NCI-H2107 (cell line): ENCODE results near the gene HAO2.
"Not testable (repeated sequence)": the region's sequence is repeated elsewhere in the genome, so short reads cannot be mapped to it uniquely, and the experiment has no call there.

Experiments used
- DNase-seq: peaks from one replicate; lab custom pipeline; 2025; lab: John Stamatoyannopoulos, UW

Gene HAO2

GRCh38 chr1:119345398-119345797, 23.2 kb upstream of the HAO2 start:
- DNase-seq = no peak

DNA sequence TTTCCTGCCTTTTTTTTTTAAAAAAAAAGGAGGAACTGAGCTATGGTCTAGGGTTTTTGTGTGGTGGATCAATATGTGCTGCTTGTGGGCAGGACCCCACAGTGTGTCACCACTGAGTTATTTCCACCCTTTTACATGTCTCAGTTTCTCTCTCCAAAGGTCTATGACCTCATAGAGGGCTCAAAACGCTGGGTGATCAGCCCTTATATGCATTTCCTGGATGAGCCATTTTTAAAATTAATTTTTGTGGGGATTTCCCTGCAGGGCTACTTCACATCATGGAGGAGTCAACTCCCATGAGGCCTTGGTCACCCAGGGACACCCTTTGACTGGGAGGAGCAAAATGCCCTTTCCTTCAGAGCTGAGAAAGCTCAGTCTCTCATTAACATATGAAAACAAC, 20.7 kb upstream of the HAO2 start:
- no peak for DNase-seq

- DNase-seq = no peak
Measured at GRCh38 chr1:119348941-119349340, 19.6 kb upstream of the HAO2 start.

DNA sequence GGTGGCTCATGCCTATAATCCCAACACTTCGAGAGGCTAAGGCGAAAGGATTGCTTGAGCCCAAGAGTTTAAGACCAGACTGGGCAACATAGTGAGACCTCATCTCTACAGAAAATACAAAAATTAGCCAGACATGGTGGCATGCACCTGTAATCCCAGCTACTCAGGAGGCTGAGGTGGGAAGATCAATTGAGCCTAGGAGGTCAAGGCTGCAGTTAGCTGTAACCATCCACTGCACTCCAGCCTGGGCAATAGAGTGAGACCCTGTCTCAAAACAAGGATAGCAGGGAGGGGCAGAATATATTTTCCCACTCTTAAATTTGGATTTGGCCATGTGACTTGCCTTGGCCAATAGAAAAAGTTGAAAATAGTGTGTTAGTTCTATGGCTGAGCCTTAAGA, 17.7 kb upstream of the HAO2 start:
- not testable (repeated sequence) for DNase-seq

- no peak for DNase-seq
Measured at GRCh38 chr1:119351997-119352396, 16.6 kb upstream of the HAO2 start.

GRCh38 chr1:119353836-119354235, 14.7 kb upstream of the HAO2 start:
- DNase-seq = no peak

DNA sequence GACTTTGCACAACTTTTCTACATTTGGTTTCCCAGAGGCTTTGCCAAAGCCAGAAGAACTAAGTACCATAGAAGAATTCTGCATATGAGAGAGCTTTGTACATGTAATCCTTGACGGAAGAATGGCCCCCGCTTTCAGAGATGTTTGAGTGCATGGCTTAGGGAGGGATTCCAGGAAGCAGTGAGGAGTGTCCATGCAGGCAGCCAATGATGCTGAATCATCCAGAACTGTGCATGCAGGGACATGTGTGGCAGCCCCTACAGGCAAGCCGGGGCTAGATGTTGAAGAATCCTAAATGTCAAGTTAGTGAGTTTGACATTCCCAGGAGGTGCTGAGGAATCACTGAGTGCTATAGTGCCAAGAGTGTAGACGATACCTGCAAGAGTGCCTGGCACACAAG, 9.9 kb upstream of the HAO2 start:
- DNase-seq = no peak

DNA sequence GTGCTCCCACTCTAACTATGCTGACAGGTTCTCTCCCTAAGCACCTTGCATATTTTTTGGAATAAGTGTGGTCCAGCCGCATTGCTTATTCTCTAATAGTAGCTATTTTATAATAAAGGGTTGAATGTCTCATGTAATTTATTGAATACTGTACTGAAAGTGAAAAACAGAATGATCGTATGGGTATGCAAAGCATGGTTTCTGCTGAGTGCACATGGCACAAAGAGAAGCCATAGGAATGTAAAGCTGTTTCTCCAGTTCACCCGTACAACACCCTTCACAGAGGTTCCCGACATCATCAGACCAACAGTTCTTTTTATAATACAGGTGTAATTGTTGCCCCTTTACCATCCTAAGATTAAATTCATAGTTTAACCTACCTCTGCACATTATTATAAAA, 8.9 kb upstream of the HAO2 start:
- DNase-seq = no peak

GRCh38 chr1:119361205-119361604, 7.4 kb upstream of the HAO2 start:
- DNase-seq = no peak

DNA sequence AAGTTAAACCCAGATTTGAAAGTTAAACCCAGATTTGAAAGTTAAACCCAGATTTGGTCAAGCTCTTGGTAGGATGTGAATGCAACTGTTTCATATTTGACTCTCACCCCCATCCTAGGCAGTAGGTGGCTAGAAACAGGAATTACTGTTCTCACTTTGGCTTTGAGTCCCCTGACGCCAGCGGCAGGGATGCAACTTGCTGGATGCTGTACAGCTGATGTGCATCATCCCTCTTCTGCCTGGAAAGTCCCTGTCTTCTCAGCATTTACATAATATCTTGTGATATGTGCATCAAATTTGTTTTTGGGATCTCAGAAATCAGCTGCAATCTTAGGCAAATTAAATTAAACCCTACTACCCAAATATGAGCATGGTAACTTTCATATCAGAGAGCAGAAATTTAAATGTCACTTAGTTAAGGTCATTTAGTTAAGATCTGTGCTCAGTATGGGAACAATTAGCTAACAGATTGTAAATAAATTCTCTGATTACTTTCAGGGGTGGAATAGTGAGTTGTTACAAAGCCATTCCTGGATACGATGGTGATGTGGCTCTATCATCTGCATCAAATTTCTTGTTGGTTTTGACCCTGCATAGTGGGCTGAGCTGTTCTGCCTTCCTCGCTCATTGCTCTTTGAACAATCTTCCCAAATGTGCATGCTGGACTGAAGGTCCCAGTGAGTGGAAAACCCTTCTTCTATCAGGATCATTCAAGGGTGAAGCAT, 6.8 kb upstream of the HAO2 start:
- DNase-seq = no peak

DNA sequence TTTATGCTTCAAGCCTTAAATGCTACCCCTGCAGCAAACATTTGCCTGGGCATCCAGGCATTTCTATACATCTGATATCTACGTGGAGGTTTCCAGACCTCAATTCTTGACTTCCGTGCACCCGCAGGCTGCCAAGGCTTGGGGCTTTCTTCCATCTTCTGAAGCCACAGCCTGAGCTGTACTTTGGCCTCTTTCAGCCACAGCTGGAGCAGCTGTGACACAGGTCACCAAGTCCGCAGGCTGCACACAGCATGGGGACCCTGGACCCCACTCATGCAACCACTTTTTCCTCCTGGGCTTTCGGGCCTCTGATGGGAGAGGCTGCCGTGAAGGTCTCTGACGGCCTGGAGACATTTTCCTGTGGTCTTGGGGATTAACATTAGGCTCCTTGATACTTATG, 5.4 kb upstream of the HAO2 start:
- DNase-seq = no peak

DNA sequence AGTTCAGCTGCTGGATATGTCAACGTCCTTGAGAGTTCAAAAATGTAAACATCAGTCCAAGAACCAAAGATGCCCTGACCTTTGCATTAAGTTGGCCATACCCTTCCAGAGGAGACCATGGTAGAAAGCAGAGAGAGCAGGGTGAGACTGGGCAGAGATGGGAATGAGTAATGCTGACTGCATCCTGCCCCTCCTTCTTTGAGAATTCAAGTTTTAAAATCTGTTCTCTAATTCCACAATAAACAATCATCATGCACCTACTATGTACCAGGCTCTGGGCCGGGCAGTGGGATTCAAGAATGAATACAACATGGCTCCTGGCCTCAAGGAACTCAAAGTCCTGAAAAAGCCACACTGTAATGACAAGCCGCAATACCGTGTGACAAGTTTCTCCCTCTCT, 3.9 kb upstream of the HAO2 start:
- DNase-seq = no peak

GRCh38 chr1:119366424-119366823, 2.2 kb upstream of the HAO2 start:
- DNase-seq = no peak

DNA sequence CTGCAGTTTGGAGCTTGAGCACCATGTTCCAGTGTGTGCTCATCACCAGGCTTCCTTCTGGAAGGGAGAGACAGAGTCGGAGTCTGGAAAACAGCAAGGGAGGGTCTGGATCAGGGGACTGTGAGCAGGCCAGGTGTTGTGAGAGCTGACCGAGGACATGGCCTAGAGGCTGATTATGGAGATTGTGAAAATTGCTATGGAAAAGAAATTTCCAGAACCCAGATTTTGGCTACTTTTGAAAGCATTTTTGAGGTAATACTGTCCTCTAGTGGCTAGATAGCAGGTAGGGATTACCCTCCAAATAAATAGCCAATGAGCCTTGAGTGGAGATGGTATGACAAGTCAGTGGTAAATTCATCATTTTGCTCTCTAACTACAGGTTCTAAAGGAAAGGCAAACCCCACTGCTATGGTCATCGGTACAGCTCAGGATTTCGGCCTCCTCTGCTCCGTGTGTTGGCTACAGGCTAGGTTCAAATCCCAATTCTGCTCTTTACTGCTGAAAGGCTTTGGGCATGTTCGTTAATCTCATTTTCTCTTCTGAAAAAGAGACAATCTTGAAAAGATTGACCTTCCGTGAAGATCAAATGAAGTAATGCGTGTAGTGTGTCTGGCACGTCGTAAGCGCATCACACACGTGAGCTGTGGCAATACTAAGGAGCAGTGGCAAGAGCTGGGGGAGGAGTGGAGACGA, 1.0 kb upstream of the HAO2 start:
- DNase-seq = no peak

- no peak for DNase-seq
Measured at GRCh38 chr1:119370748-119371147, 2.2 kb downstream of the HAO2 start.

GRCh38 chr1:119371815-119372214, 3.2 kb downstream of the HAO2 start:
- no peak for DNase-seq

DNA sequence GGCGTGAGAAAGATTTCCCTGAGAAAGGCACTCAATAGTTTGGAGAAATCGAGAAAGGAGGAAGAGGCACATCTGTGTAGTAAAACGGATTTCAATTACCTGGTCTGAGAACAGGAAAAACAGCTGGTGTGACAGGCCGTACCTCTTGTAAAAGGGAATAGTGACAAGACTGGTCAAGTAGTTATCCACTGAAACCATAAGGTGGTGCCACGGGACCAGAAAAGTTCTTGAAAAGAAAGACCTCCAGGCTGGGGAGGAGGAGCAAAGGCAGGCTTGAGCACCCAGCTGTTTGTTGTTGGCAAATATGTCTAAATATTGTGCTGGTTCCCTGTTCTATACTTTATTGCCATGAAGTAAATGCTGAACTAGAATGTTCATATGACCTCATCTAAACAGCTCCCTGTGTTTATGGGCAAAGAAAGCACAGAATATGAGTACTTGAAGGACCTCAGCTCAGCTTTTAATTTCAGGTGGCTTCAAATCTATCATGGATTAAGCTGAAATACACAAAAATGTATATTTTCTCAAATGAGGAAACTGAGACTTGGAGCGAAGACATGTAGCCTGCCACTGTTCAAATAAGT, 4.0 kb downstream of the HAO2 start:
- DNase-seq = no peak

GRCh38 chr1:119373465-119373864, 4.9 kb downstream of the HAO2 start:
- DNase-seq = no peak

GRCh38 chr1:119374208-119374874, 5.8 kb downstream of the HAO2 start:
- no peak for DNase-seq

GRCh38 chr1:119375366-119375765, 6.8 kb downstream of the HAO2 start:
- DNase-seq = no peak

- no peak for DNase-seq
Measured at GRCh38 chr1:119376594-119376993, 8.0 kb downstream of the HAO2 start.

DNA sequence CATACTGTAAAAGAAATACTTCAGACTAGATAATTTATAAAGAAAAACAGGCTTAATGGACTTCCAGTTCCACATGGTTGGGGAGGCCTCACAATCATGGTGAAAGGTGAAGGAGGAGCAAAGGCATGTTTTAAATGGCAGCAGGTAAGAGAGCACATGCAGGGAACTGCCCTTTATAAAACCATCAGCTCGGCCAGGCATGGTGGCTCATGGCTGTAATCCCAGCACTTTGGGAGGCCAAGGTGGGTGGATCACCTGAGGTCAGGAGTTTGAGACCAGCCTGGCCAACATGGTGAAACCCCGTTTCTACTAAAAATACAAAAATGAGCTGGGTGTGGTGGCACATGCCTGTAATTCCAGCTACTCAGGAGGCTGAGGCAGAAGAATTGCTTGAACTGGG, 9.0 kb downstream of the HAO2 start:
- not testable (repeated sequence) for DNase-seq

DNA sequence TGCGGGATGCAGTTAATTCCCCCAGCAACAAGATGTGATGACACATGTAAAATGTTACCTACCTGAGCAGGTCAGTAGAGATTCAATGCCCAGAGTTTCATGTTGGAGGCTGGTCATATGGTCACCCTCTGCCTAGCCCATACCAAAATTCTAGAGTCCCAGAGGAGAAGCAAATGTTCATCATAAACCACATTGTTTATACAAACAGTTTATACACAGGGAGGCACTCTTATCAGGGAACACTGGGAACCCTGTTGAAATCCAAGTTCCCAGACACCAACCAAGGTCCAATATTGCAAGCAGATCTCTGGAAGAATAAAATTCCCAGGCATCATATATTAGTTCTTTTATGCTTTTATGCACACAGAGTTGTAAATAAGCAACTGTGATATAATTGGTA, 10.5 kb downstream of the HAO2 start:
- no peak for DNase-seq
